RKO (cell line): ENCODE results near the gene KLHL6.
A peak's percentile ranks its signal among the peaks of the same experiment; 100 is the strongest.
"Not testable (repeated sequence)": the region's sequence is repeated elsewhere in the genome, so short reads cannot be mapped to it uniquely, and the experiment has no call there.

Experiments used
- DNase-seq: peaks from one replicate; pipeline ENCODE4 v3.0.0-alpha.2; 2016; ENCODE audit warnings: low spot score

The KLHL6 gene, protein sequence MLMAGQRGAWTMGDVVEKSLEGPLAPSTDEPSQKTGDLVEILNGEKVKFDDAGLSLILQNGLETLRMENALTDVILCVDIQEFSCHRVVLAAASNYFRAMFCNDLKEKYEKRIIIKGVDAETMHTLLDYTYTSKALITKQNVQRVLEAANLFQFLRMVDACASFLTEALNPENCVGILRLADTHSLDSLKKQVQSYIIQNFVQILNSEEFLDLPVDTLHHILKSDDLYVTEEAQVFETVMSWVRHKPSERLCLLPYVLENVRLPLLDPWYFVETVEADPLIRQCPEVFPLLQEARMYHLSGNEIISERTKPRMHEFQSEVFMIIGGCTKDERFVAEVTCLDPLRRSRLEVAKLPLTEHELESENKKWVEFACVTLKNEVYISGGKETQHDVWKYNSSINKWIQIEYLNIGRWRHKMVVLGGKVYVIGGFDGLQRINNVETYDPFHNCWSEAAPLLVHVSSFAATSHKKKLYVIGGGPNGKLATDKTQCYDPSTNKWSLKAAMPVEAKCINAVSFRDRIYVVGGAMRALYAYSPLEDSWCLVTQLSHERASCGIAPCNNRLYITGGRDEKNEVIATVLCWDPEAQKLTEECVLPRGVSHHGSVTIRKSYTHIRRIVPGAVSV

DNA sequence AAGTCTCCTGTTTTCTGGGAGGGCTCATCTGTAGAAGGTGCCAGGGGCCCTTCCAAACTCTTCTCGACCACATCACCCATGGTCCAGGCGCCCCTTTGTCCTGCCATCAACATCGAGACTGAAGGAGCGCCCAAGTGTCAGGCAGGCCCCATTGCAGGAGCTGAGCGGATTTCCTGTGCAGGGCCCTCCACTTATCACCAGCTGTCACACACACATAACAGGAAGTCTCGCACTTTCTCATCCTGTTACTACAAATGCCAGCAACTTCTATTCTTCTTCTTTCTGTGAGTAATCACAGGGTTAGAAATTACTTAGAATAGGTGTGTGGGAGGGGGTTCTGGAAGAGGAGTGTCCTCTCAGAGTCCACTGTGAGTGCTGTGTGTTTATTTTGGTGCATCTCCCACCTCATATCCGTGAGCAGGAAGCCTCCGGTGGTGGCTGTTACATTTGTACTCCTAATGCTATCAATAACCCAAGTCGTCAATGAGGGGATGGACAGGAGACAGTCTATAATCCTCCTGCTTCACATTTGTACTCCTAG is at the start of gene KLHL6:
Gene KLHL6 (minus strand): TSS at position 166 of the 541 bp plus-strand sequence. CDS start 53 bp downstream, at position 113.
- DNase-seq = no peak

DNA sequence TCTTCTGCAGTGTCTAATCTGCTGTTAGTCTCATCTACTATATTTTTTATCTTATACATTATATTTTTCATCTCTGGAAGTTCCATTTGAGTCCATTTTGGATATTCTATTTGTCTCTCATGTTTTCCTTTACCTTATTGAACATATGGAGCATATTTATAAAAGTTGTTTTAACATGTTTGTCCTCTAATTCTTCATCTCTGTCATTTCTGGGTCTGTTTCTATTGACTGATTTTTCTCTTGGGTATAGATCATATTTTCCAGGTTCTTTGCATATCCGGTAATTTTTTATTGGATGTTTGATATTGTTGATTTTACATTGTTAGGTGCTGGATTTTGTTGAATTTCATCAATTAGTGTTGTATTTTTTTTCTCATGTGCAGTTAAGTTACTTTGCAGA is 42.5 kb upstream of the KLHL6 start:
- DNase-seq = no peak

DNA sequence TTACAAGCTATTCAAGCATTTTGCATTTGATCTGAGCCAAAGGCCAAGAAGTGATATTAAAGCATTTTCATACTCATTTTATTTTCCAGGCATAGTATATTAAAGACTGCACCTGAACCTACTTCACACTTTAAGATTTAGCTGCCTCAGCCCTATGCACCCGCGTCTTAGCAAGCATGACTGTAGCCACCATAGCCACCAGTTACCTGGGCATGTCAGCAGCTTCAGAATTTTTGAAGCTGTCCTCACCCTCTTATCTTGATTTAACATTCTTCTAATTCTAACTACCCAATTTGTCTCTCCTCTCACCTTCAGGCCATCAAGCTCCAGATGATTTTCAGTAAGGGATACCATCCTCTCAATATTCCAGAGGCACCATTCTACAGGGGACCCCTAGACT is 39.1 kb upstream of the KLHL6 start:
- DNase-seq = no peak

DNA sequence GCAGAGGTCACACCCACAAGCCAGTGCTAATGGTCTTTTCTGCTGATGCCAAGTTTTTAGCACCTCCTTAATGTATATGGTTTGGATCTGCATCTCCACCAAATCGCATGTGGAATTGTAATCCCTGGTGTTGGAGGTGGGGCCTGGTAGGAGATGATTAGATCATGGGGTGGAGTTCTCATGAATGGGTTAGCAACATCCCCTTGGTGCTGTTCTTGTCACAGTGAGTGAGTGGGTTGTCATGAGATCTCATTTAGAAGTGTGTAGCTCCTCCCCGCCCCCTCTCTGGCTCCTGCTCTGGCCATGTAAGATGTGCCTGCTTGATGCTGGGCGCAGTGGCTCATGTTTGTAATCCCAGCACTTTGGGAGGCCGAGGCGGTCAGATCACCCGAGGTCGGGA is 37.3 kb upstream of the KLHL6 start:
- no peak for DNase-seq

DNA sequence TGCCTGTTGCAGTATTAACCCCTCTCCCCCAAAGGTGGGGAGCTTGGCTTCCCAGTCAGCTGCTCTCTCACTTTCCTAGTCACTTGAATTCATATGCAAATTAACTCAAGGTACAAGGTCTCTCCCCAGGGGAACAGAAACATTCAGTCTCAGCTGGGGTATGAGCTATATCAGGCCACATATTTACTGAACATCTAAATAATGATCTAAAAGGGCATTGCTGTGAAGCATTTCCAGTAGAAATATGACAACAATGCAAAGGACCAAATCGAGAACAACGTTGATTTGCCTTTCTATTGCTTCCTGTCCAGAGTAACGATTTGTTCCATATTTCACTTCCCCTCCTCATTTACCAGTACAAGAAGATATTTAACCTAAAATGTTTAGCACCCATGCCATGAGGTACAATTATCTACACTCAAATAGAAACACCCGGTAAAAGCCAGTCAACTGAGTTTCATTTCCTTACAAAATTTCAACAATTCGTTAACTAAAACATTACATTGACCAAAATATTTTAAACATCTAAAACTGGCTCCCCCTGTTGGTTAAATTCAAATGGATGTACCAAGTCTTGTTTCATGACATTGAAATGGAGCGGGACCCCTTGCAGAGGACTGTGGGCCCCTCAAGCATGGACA is 36.5 kb upstream of the KLHL6 start:
- no peak for DNase-seq

DNA sequence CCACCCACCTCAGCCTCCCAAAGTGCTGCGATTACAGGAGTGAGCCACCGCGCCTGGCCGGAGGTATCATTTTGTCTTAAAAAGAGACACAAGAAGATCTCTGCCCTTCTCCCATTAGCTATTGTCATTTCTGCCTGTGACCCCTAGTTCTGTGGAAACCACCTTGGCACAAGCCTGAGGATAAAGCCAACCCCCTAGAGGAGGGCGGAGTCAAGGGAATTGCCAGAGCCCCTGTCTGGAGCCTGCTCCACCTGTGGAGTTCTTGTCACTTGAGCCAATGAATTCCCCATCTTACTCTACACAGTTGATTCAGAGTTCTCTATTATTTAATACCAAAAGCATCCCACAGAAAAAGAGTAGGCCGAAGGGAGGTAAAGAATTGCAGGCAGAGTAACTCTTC is 34.9 kb upstream of the KLHL6 start:
- DNase-seq = no peak

DNA sequence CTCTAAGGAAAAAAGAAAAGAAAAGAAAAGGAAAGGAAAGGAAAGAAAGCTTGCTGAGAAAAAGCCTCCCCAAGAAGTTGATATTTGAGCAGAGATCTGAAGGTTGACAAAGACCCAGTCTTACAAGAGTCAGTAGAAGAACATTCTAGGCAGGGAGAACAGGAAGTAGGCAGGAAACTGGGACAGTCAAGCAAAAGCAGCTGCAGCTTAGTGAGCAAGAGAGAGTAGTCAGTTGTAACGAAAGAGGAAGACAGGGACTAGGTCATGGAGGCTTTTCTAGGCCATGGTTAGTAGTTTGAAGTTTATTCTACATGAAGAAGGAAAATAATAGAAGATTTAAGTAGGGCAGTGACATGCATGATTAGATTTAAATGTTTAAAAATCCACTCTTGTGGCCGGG is 31.8 kb upstream of the KLHL6 start:
- no peak for DNase-seq

DNA sequence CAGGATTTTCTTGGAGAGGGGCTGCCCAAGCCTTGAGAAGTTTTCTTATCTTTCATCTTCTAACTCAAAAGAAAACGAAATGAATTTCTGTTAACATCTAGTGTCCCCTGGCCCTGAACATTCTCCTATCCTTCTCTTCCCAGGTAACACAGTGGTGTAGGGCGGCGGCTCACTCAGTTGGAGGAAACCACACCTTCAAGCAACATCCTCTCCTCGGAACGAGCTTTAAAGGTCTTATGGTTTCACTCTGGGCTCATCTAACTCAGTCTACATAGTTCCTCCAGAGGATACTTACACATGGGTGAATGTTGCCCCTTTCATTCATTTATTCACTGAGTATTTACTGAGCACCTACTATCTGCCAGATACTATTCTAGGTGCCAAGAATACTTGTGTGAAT is 31.0 kb upstream of the KLHL6 start:
- DNase-seq = no peak

DNA sequence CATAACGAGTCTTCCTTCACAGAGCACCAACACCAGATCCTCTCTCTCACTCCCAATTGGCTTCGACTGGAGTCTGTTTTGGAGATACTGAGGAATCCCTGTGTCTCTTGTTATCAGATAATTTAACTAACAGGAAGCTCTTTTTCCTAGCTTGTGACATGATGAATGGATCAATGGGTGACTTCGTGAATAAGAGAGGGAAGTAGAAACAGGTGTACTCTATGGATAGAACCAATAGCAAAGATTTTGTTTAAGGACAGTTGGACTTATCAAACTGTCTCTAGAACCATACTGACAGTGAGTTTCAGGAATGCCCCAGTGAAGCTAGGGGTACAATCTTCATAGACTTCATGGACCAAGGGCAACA is 29.4 kb upstream of the KLHL6 start:
- no peak for DNase-seq

DNA sequence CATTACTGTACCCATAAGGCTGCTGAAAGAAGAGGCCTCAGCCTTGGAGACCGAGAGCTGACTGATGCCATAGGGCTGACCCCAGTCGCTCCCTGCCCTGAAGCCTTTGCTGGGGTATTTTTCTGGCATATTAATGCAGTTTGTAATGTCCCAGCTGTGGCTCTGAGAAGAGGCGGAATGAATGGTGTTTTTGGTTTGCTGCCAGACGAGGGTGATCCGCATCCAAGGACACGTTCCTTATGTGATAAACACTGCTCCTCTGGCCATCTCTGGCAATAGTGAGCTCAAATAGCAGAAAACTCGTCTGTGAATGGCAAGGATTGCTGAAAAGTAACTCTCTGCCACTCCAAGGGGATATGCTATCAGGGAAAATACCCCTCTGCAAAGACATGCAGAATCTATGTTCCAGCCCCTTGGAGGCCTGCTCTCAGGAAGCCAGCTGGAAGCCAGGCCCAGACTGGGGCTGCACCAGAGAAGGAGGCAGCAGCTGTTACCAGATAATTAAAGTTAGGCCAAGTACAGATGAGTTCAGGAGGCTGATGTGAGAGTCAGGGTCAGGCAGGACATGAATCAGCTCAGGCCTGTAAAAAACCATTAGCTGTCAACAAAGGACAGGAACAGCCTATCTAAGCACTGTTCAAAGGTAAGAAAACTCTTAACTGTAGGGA is 28.9 kb upstream of the KLHL6 start:
- DNase-seq = peak; percentile 5

DNA sequence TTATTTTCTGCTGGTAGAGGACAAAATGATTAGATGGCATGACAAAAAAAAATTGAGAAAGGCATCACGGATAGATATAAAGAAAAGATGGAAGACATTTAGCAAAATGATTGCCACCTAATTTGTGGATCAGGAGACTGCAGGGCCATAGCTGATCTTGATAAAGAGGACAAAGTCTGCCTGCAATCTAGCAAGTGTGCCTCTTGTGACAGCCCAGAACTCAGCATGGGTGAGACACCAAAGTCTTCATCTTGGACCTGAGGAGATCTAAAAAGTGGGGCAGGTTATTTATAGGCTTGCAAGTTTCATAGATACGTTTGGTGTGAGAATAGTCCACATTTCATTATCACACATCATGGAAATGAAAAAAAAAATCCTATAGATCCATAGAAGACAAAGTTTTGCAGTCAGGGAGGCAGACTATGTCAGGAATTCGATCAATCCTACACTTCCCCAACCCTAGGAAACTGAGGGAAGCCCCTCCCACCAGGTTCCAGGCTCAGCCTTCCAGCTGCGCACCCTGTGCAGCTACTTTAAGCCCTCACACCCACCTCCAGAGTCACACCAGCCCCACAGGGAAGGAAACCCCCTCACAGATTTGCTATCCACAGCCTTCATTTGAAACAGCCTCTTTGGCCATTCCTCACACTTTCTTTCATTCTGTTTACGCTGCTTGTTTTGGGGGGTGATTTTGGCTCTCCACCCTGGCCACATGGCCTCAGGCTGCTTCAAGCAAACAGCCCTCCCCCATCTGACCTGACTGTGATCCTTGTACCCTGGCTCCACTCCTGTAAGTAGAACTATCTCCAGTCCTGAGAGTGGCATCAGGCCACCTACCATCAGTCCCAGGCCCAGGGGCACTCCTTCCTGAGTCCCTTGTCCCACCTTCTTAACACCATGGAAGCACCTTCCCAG is 28.1 kb upstream of the KLHL6 start:
- no peak for DNase-seq

DNA sequence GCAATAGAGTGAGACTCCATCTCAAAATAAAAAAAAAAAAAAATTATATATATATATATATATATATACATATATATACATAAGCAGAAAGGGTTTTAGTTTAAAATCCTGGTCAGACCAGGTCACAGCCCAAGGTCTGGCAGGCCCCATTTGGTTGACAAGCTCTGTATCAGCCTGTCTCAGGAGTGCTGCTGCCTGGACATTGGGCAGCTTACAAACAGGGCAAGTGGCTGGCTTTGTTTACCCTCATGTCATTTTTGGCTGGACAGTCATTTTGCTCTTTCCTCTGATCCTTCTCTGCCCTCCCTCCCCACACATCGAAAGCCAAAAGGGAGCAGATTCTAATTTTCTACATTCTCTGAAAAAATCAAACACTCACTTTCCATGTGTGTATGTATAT is 26.7 kb upstream of the KLHL6 start:
- DNase-seq = no peak

DNA sequence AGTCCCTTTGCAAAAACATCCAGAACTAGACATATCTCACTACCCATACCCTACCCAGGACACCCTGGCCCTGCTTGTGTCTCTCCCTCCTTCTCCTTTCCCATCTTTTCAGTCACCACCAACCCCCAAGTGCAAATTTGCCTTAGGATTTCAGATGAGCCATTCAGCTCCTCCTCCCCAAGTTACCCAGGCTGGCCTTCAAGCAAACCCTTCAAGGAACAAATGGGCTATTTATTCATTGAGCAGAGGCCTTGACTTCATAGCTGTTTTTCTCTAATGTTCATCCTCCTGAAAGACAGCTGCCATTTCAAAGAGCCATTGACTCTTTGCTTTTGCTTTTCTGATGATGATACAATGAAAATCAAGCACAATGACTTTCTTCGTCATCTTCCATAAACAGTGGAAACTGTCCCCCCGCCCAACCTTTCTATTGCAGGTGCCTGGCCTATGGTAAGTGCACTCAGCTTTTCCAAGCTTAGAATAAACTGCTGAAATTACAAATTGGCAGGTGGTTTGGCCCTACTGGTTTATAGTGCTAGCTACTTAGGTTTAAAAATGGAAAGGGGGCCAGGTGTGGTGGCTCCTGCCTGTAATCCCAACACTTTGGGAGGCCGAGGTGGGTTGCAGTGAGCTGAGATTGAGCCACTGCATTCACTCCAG is 26.1 kb upstream of the KLHL6 start:
- no peak for DNase-seq

DNA sequence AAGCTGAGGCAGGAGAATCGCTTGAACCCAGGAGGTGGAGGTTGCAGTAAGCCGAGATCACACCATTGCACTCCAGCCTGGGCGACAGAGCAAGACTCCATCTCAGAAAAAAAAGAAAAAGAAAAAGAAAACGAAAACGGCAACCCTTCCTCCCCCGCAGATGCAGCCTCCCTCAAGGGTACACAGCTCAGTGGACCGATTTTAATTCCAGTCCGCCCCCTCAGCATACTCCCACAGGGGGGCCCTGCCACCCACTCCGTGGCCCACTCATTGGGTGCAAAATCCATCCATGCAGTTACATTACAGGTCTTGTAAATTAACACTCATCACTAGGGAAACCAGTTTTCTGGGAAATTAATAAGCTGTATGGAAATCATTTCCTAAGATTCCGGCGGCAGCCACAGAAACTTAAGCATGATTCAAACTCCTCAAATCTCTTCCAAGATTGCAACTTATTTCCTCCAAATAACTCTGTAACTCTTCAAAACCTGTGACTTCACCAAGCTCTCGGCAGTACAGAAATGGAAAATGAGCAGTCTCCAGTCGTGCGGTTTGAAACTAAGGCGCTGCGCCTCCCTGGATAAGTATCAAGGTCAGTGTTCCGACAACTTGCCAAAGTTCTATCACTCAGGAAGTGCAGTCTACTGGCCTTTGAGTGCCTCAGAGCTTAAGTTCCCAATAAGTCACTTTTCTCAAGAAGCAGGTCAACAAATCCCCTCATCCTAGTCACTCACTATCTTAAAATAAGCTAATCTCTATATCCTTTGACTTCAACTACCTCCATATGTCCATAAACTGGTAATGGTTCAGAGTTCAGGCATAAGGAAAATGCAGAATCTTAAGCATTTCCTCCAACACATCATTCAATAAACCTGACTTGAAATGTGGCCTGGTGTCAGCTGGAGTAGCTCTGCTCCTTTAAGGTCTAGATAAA is 24.7 kb upstream of the KLHL6 start:
- DNase-seq = no peak

DNA sequence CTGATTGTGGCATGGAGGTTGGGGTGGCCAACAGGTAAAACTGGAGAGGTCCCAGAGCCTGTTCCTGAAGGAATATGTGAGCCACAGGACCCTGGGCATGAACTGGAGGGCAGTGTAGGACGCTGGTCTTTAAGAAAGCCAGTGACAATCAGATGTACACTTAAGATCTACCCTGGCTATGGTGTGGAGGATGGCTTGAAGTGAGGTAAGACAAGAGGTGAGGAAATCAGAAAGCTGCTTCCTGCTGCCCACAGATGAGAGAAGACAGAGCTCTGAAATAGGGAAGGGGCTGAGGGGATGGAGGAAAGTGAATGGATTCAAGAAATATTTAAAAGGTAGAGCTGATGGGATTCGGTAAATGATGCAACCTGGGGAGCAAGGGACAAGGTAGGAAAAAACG is 22.7 kb upstream of the KLHL6 start:
- no peak for DNase-seq

DNA sequence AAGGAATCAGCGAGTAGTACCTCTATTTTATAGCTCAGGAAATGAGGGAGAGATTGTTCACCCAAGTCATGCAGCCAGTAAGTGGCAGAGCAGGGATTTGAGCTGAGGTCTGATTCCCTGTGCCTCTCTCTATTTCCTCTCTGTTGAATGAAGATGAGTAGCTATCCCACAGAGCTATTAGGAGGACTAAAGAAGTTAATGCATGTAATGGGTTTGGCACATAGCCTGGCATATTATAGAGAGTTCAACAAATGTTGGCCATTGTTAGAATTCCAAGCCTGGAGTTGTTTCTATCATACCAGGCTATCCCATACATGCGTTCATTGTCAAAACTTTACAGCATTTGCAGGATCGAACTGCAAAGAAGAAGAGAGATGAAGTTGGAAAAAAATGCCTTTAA is 21.8 kb upstream of the KLHL6 start:
- DNase-seq = no peak

DNA sequence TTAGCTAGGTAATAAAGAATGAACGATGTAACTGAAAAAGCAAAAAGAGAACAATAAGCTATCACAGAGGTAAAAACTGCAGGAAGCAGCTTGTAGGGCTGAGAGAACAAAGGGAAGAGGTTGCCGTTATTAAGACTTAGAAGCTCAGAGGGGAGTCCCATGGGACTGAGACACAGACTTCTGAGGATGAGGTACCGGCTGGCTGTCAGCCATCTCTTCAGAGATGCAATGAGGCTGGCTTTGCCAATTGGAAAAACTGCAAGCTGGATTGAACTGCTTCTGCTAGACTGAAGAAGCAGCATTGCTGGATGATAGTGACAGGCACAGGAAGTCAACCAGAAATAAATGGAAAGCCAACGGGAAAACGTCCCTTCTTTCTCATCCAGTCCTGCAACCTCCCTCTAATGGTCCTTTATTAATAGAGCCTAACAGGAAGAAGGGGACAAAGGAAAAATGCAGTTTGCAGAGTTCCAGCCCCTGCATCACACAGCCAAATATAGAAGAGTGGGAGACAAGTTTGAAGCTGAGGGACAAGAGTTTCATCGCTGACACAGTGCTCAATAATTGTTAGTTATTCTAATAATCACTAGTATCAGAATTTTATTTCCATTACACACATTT is 21.1 kb upstream of the KLHL6 start:
- DNase-seq = no peak

DNA sequence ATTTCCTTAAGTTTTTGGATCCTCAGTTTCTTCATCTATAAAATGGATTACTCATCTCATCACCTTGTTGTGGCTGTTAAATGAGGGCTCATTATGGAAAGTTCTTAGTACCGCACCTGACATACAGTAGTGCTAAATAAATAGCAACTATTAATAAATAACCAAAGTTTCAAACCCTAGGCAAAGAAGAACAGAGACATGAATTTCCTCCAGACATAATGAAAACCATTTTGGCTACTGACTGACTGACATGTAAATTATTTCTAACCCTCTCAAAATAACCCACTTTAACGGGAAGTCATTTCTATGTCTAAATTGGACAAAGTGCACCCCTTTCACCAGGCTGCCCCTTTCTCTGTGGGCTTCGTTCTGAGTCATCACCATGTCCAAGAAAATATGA is 17.4 kb upstream of the KLHL6 start:
- no peak for DNase-seq

DNA sequence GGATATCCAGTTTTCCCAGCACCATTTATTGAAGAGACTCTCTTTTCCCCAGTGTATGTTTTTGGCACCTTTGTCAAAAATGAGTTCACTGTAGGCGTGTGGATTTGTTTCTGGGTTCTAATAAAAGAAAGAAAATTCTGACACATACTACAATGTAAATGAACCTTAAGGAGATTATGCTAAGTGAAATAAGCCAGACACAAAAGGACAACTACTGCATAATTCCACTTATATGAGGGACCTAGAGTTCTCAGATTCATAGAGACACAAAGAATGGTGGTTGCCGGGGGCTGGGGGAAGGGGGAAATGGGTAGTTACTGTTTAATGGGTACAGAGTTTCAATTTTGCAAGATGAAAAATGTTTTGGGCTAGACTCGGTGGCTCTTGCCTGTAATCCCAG is 14.7 kb upstream of the KLHL6 start:
- not testable (repeated sequence) for DNase-seq
